Left renal cortex interstitium (tissue), 4 donors: ENCODE data around the gene CLMN. TPM values are rescaled to one million over a fixed set of nuclear protein-coding genes. Genes with fewer than 3 reads are reported as not detected.

ENCODE experiments used
- DNase-seq, 4 donors: peaks; one replicate each; pipeline ENCODE4 v3.0.0-alpha.2; 2013; ENCODE audit warnings: low read depth in 4 of 4, low spot score in 2 of 4, missing footprints in 1 of 4
- polyA plus RNA-seq, 4 donors: library from polyadenylated mRNA; unstranded; fragments of 120-200 nt; gene quantifications; one replicate each; pipeline ENCODE4 v1.2.1, GENCODE V29; 2013; ENCODE audit not compliant: insufficient read length in 4 of 4

CLMN gene
- polyA plus RNA-seq, 4 donors = 19.0 to 38.5 (median 27.0) TPM

DNA sequence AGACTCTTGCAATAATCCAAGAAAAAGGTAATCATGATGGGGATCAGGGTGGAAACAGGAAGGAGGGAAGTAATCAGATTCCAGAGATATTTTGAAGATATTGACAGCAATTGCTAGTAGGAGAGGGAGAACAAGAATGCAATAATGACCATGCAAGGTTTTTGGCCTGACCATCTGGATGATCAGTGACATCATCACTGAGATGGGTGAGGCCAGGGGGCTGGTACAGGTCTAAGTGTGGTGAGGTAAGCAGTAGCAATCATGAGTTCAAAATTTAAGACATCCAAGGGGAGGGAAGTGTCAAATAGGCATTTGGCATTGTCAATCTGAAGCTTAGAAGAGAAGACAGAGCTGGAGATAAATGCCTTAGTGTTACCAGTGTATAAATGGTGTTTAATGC lies 24.8 kb upstream of the CLMN start:
- no peak for DNase-seq

DNA sequence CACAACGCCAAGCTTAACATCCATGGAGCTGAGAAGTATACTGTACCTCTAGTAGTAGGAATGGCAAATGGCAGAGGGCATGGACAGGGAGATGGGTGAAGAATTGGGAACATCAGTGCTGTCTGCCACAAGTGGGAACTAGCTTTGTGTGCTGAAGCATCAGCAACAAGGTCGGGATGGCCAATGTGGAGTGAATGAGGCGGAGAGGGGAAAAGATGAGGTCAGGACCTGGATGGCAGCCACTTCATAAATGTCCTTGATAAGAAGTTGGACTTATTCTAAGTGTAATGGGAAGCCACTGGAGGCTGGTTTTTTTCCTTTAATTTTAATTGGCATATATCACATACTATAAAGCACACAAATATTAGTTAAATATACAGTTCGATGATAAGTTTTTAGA lies 21.9 kb upstream of the CLMN start:
- DNase-seq = no peak

DNA sequence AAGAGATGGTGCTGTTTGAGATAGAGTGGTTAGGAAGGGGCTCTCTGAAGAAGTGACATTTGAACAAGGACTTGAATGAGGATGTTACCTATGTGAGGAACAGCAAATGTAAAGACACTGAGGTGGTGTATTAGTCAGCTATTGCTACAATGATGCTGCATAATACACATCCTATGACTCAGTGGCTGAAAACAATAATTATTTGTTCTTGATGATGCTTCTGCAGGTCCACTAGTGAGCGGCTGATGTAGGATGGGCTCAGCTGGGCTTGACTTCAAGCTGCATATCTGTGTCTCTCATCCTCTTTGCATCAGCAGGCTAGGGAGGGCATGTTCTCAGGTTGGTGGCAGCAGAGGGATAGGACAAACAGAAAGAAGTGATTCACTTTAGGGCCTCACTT lies 21.4 kb upstream of the CLMN start:
- DNase-seq = no peak

DNA sequence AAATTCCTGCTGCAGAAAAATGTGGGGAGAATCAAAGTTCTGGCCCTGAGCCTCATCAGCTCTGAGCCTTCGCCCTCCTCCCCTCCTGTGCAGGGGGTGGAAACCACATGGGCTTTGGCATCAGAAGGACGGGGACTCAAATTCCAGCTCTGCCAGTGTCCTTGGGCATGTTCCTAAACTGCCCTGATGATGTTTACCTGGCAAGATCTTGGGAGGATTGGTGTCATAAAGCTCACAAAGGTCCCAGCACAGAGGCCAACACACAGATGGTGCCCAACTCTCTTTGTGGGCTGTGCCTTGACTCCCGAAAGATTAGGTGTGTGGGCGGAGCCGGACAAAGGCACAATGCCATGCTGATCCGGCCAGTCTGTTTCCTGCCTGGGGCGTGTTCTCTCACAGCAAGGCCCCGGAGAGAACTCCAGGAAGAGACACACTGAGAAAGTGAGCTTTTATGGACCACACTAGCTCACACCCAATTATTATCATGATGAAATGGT lies 20.5 kb upstream of the CLMN start:
- DNase-seq = no peak

DNA sequence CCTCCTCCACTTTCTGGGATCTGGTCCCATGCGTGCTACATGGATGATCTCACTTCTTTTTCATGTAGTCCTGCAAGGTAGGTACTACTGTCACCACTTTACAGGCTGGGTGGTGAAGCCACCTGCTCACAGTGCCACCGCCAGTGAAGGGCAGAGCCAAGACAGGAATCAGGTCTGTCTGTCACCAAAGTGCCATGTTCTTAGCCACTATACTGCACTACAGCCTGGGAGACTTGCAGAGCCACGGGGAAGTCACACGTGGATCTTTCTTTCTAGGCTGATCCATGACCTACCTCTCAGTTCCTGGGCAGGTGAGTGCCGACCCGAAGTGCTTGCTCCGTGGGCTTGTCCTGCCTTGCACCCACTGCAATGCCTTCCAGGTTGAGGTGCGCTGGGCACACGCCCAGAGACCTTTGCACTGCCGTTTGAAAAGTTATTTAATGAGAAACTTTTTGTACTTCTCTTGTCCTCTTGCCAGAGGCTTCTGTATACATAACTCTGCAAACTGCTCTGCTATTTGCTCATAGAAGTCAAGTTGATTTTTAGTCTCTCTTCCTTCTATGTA lies 19.7 kb upstream of the CLMN start:
- no peak for DNase-seq

DNA sequence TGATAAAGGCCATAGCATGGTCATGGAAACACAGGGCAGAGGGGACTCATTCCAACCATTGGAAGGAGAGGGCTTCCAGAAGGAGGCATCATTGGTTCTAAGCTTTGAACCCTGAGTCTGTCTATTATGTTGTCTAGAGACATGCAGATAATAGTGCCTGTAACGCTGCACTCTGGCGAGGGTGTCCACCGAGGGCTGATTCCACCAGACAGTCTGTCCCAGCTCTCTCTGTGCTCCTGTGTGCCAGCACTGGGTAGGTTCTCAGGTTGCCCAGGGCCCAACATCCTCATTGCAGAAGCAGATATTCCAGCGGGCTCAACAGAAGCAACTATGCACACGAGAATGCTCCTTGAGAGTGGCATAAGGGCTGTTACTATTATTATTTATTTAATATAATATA lies 18.7 kb upstream of the CLMN start:
- DNase-seq = no peak

DNA sequence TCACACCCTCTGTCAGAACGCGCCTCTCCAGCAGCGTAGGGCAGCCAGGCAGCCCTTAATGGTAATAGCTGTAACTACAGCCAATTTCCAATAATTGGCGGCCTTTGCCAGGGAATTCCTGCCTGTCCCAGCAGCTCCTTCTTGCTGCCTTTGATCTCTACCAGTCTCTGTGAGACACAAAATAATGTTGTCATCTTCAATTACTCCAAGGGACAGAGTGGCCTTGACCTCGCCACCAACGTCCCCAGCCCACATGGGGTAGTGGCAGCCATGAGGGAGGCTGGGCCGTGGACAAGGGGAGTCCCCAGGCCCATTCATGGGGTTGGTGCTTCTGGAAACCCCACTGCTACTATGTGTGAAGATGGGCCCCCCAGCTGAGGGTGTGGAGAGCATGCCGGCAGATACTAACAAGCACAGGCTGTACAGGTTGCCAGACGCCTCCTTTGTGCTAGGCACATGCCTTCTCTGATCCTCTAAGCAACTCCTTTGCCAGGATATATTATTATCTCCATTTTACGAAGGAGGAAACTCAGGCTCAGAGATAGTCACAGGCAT lies 17.4 kb upstream of the CLMN start:
- no peak for DNase-seq

DNA sequence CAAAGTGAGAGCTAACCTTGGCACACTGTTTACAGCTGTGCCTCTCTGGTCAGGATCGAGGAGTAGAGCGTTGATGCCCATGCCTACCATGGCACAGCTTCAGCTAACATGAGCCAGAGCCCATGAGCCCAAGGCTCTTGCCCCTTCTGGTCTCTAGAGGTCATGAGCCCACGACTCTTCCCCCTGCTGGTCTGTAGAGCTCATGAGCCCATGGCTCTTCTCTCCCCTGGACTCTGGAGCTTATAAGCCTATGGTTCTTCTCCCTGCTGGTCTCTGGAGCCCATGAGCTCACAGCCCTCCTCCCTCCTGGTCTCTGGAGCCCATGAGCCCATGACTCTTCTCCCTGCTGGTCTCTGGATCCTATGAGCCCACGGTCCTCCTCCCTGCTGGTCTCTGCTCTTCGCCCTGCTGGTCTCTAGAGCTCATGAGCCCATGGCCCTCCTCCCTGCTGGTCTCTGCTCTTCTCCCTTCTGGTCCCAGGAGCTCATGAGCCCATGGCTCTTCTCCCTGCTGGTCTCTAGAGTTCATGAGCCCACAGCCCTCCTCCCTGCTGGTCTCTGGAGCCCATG lies 16.6 kb upstream of the CLMN start:
- DNase-seq = no peak

DNA sequence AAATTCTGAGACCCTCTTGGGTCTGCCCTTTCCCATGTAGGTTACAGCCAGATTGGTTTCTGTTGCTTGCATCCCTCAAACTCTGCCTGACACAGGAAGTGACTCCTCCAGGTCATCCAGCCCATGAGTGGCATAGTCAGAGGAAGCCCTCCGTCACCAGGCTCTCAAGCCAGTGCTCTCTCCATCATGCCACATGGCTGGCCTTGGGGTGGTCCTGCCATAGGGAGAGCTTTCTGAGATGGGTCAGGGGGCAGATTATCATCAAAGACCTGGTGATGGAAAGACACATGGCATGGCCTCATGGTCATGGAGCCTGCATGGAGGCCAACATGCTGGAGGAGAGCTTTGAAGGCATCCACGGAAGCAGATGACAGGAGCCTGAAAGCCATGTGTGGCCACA lies 15.4 kb upstream of the CLMN start:
- no peak for DNase-seq

DNA sequence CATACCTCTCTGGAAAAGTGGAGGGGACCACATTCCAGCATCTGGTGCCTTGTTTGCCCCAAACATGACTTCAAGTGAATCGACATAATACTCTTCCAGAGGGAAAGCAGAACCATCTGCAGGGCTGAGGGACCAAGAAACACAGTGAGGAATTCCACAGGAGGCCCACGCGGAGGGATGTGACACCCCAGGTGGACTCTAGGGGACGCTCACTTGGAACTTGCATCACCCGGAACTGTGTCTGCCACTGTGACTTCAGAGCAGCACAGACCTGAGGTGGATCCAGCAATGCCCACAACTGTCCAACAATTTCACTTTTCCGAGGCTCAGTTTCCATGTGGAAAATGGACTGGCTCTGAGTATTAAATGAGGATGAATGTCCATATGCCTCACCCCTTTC lies 14.3 kb upstream of the CLMN start:
- DNase-seq = no peak

DNA sequence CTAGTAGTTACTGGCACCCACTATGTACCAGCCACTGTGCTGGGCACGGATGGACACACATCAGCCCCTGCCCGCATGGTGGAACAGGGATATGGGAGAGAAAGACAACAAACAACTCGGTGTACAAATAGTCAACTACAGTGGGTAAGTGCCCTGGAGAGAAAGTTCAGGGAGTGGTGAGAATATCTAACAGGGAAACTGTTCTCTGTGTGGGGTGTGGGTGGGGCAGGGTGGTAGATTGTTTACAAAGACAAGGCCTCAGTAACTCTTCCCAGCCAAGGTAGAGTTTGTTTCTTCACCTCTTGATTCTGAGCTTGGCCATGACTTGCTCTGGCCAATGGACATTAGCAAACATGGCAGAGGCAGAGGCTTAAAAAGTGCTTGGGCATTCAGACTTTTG lies 12.9 kb upstream of the CLMN start:
- no peak for DNase-seq

DNA sequence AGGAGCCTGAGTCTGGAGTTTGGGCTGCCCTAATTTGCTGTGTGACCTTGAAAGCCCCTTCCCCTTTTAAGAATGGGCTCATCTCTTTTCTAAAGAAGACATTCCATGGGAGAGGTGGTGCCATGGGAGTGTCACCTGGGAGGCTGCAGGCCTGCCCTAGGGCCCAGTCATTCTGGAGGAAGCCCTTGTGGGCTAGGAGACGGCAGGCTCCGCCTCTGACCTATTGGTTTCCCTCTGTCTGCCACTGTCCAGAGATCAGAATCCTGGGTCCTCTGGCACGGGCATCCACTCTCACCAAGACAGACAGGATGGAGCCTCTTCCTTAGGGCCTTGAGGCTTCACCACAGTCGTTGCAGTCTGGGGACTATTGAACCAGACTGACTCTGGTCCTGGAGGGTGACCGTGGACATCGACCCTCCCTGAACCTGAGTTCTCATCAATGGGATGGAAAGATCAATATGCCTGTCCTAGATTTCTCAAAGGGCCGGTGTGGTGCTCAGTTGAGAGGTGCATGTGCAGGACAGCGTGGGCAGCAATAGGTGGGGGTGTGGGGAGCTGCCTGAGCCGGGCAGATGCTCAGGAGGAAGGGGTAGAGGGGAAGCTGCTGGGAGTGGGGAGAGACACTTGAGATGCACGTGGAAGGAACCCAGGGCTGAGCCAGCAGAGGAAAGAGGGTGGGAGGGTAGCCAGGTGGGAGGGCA lies 12.2 kb upstream of the CLMN start:
- DNase-seq = no peak

DNA sequence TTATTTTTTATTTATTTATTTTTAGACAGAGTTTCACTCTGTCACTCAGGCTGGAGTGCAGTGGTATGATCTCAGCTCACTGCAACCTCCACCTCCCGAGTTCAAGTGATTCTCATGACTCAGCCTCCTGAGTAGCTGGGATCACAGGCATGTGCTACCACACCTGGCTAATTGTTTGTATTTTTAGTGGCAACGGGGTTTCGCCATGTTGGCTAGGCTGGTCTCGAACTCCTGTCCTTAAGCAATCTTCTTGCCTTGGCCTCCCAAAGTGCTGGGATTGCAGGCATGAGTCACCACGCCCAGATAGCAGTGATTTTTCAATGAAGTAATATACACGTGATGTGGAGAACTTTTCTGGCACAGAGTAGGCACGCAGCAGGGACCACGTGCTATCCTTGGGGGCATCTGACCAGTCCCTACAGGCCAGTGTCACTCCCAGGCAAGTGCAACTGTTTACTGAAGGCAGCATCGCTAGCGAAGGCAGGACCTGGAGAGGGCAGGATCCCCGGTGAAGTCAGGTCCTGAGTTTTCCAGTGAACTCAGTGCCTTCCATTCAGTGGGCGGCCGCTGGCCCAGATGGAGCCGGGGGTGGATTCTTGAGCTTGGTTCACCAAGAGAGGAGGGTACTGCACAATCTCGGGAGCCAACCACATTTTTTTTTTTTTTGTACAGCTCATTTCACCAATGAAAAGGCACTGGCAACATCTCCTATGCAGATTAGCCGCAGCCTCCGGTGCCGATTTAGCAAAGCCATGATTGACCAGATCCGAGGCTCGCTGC lies 11.1 kb upstream of the CLMN start:
- no peak for DNase-seq

DNA sequence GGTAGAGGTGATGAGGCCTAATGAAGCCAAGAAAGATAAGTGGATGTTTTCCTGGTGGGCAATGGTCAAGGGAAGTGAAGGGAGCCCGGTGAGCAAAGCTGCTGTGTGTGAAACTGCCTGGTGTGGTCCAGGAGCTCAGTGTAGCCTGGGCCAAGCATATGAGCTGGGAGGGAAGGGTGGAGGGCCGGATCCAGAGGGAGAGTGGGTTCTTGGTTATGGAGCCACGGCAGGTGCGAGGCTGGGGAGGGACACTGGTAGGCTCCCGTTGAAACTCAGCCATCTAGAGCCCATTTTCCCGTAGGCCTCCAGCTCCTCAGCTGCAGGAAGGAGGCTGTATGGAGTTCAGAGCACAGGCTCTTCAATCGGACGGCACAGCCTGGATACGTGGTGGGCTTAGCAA lies 10.2 kb upstream of the CLMN start:
- no peak for DNase-seq

DNA sequence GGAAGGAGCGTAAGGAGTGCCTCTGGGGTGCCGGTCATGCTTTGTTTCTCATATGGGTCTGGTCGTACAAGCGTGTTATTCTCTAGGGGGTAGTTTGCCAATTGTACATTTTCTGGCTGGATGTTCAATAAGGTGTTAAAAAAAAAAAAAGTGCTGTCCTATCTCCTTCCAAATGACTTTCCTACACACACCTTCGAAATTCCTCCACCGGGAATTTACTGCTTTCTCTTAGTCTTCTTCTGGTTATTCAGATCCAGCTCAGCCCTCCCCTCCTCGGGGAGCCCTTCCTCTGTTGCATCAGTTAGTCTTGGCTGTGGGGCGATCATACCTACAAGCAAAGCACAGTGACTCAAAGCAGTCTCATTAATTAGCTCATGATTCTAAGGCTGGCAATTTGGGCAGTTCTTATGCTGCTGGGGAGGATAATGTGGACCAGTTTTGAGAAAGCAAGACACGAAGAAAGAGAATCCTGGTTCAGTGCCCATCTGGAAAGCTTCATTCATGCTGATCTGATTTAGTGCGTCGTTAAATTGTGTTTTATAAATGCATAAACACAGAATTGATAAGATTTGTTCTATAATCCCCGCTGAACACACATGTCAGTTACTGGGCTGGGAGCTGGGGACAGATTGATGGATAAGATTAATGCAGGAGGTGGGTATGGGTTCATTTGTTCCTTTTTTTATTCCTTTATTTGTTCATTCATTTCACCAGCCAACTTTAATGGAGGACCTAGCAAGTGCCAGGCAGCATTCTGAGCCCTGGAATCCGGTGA lies 9.2 kb upstream of the CLMN start:
- no peak for DNase-seq

DNA sequence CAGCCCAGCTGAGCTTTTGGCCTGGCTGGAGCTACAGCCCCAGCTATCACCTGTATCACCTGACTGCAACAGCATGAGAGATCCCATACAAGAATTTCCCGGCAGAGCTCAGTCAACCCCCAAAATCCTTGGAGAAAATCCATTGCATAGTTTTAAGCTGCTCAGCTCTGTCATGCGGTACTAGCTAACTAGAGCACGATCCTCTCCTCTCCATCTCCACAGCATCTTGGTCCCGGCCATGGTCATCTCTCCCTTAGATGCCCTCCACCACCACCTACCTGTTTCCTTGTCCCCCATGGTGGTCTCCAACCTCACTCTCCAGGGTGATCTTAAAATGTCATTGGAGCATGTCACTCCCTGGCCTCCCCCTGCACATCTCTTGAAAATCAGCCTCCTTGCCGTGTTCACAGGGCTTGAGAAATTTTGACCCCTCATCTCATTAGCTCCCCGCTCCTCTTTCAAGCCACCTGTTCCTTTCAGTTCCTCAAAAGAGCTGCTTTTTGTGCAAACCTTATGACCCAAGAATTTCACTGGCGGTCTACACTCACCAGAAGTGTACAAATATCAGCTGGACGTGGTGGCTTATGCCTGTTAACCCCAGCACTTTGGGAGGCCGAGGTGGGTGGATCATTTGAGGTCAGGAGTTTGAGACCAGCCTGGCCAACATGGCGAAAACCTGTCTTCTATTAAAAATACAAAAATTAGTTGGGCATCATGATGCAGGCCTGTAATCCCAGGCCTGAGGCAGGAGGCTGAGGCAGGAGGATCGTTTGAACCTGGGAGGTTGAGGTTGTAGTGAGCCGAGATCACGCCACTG lies 8.1 kb upstream of the CLMN start:
- no peak for DNase-seq

DNA sequence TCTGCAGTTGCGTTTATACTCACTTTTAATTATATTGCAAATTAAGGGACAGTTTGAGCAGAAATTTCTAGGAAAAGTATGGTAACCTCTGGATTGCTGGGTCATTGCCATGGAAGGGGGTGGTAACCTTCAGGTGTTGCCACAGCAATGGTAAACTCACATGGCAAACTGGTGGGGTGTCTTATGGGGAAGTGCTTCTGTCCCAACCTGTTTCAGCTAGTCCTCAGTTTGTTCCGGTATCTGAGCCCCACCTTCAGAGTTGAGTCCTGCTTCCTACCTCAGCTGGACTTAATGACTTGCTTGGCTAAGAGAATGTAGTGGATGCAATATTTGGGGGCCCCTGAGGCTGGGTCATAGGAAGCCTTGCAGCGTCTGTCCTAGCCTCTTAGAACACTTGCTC lies 7.3 kb upstream of the CLMN start:
- no peak for DNase-seq

DNA sequence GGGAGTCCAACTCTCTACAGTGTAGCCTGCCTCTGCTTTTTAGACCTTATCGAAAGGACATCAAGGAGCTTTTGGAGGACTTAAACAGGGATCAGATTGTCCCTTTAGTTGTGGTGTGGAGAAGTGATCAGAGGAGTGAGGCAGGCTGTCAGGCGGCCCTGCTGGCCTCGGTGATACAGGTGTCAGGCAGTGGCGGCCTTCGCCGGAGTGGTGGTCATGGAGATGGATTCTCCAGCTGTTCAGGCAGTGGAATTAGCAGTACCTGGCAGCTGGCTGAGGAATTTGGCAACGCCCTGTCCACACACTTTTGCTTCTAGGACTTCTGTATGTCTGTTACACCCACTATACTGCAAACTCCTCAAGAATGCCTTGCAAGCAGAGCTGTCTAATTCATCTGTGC lies 4.2 kb upstream of the CLMN start:
- DNase-seq = no peak

DNA sequence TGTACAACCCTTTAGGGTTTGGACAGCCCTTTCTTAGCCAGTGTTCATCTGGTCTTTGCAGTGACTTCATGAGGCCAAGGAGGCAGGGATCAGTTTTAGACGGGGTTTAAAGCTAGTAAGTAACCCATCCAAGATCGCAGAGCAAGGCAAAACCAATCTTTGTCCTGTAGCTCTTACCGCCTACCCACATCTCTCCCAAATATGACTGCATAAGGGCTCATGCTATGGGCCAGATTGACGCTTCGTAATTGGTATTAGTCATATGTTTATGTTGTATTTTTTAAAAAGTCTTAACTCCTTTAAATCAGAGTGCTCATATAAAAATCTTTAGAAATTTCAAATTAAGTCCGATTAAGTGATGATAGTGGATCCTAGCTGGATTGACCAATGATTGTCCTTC lies 3.7 kb upstream of the CLMN start:
- DNase-seq = no peak

DNA sequence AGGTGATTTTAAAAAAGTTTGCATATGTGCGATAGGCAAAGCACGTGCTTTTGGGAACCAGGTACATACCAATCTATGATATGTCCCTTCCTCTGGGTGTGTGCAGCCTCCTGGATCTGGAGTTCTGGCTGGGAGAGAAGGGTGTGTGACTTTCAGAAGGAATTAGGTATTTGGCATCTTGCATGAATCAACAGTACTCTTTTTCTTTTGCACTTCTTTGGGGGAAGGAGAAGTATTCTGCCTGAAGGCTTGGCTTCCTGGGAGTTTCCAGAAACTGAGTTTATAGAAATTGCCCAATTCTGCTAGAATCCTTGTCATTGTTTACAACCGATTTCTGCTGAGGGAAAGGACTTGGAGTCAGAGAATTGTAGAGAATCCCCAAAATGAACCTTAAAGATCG lies 2.9 kb upstream of the CLMN start:
- DNase-seq = no peak
